DMS153 treated with DMSO at 0.1 percent for 48 hours (cell line): ENCODE measurements around the gene CCDC157.
A peak's percentile ranks its signal among the peaks of the same experiment; 100 is the strongest.
"Not testable (repeated sequence)": the region's sequence is repeated elsewhere in the genome, so short reads cannot be mapped to it uniquely, and the experiment has no call there.

ENCODE experiments used
- DNase-seq: peaks from one replicate; lab custom pipeline; 2025; ENCODE audit not compliant: unreplicated experiment; lab: John Stamatoyannopoulos, UW

The CCDC157 gene

GRCh38 chr22:30386960-30387827, 30.4 kb downstream of the CCDC157 start, which contains the start of gene RNF215:
RNF215 (minus strand) TSS chr22:30387411; CDS start chr22:30387313, 98 bp downstream.
- DNase-seq: peak; percentile 59

GRCh38 chr22:30390974-30391691, 34.3 kb downstream of the CCDC157 start:
- peak; percentile 64 for DNase-seq

- no peak for DNase-seq
Observed at GRCh38 chr22:30392661-30393321, 36.0 kb downstream of the CCDC157 start.

- DNase-seq: no peak
Observed at GRCh38 chr22:30393322-30393680, 36.5 kb downstream of the CCDC157 start.

GRCh38 chr22:30393885-30394284, 37.1 kb downstream of the CCDC157 start:
- no peak for DNase-seq

- DNase-seq: peak; percentile 22
Observed at GRCh38 chr22:30396871-30397655, 40.3 kb downstream of the CCDC157 start, which contains the start of gene SEC14L2. SEC14L2 (plus strand) TSS chr22:30397018; CDS start chr22:30397117, 99 bp downstream.

- no peak for DNase-seq
Observed at GRCh38 chr22:30397656-30398635, 41.1 kb downstream of the CCDC157 start.

GRCh38 chr22:30398685-30399680, 42.2 kb downstream of the CCDC157 start:
- no peak for DNase-seq

- no peak for DNase-seq
Observed at GRCh38 chr22:30399718-30400117, 42.9 kb downstream of the CCDC157 start.

GRCh38 chr22:30400159-30400558, 43.4 kb downstream of the CCDC157 start:
- DNase-seq: no peak

GRCh38 chr22:30401024-30401423, 44.2 kb downstream of the CCDC157 start:
- not testable (repeated sequence) for DNase-seq

- no peak for DNase-seq
Observed at GRCh38 chr22:30402028-30402765, 45.4 kb downstream of the CCDC157 start.

GRCh38 chr22:30402766-30403104, 45.9 kb downstream of the CCDC157 start:
- DNase-seq: not testable (repeated sequence)

GRCh38 chr22:30404307-30404706, 47.5 kb downstream of the CCDC157 start:
- DNase-seq: no peak

GRCh38 chr22:30405731-30406130, 48.9 kb downstream of the CCDC157 start:
- DNase-seq: no peak

GRCh38 chr22:30406400-30406799, 49.6 kb downstream of the CCDC157 start:
- DNase-seq: no peak

- no peak for DNase-seq
Observed at GRCh38 chr22:30408388-30409102, 51.7 kb downstream of the CCDC157 start.
